Measurements from ENCODE around the gene TNFAIP8.

TNFAIP8 gene

DNA sequence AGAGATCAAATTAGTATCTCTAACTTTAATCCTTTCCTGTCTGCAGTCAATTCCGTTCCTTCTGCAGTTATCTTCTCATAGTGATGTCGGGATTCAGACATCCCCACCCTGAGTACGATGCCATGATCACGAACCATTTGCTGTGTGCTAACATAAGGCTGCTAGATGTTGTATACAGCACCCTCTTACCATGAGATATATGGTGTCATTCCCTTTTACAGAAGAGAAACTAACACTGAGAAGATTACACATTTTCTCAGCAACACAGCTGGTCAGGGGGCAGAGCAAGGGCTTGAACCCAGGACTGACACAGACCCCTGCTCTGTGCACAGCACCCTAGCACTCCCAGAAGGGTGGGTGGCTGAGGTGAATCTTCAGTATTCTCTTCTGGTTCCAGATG is 49.6 kb downstream of the TNFAIP8 start:
- DNase-seq, result no peak
- TF ChIP-seq, protein P1, sequence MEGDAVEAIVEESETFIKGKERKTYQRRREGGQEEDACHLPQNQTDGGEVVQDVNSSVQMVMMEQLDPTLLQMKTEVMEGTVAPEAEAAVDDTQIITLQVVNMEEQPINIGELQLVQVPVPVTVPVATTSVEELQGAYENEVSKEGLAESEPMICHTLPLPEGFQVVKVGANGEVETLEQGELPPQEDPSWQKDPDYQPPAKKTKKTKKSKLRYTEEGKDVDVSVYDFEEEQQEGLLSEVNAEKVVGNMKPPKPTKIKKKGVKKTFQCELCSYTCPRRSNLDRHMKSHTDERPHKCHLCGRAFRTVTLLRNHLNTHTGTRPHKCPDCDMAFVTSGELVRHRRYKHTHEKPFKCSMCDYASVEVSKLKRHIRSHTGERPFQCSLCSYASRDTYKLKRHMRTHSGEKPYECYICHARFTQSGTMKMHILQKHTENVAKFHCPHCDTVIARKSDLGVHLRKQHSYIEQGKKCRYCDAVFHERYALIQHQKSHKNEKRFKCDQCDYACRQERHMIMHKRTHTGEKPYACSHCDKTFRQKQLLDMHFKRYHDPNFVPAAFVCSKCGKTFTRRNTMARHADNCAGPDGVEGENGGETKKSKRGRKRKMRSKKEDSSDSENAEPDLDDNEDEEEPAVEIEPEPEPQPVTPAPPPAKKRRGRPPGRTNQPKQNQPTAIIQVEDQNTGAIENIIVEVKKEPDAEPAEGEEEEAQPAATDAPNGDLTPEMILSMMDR (IDR thresholded peaks at IDR 0.05; ENCODE audit: low read depth, low read length, missing control alignments), result no peak
- no peak overlapping the region for H3K4me3 ChIP-seq (ENCODE audit: low read depth, low read length)
- H3K27me3 ChIP-seq (replicated peaks), result no peaks in the 10 kb centered on the region
- no peak overlapping the region for H3K27ac ChIP-seq
- H3K36me3 ChIP-seq (replicated peaks), result no peaks in the 10 kb centered on the region
- in situ Hi-C loops (cut with HindIII; ENCODE audit: low pct_ligation_motif_present, low sequenced_read_pairs), result loop anchor here (25.0 kb wide), 1 partner anchor 368 kb away; no protein-coding TSS in a partner anchor

DNA sequence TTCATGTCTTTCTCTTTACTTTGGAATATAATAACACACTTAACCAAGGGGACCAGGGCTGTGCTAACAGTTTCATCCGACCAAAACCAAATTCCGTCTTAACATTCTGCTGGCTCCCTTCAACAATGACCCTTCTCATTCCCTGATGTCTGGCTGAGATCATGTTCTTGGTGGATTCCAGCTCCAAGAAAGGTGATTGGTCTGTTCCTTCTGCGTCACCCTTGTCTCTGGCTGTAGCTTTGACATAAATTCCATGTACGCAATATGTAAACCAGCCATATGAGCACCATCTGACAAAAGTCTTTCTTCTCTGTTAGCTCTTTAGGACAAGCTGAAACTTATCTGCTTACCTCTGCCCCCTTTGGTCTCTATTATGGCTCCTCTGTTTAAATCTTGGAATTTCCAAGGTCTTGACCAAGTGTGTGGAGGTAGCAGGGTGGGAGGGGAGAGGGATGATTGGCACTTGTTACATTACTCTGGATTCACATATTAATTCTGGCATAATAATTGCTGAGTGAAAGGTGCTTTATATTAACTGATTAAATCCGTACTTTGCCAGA is 50.8 kb downstream of the TNFAIP8 start:
- DNase-seq, result no peak
- in situ Hi-C loops (cut with HindIII; ENCODE audit: low pct_ligation_motif_present, low sequenced_read_pairs), result loop anchor here (25.0 kb wide), 1 partner anchor 369 kb away; no protein-coding TSS in a partner anchor
- Histone ChIP-seq H3K4me3 (ENCODE audit: low read depth, low read length) (no peak overlapping the region), H3K36me3 (replicated peaks) (no peaks in the 10 kb centered on the region), H3K27me3 (replicated peaks) (no peaks in the 10 kb centered on the region), H3K27ac (no peak overlapping the region)
- TF ChIP-seq, protein P1 (IDR thresholded peaks at IDR 0.05; ENCODE audit: low read depth, low read length, missing control alignments), result no peak

DNA sequence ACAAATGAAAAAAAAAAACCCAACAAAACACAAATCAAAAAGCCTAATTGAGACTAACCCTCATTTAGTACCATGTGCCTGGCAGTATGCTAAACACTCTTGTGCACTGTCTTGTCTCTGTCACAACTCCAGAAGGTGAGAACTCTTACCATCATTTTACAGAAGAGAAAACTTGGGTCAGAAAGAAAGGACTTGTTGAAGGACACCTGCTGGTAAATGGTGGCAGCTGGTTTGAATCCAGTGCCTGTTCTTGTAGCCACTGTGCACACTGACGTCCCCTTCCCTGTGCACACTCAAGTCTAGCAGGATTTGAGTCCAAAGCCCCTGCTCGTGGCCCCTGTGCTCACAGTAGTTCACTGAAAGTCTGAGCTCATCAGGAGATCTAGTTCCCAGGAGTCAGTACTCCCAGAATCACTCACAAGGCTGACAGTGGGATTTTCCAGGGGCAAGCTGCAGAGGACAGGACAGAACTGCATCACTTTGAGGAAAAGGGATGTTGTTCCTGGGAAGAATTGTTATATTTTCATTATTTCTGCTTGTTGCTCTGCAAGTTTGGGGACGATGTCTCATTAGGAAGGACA is 53.5 kb downstream of the TNFAIP8 start:
- in situ Hi-C loops (cut with HindIII; ENCODE audit: low pct_ligation_motif_present, low sequenced_read_pairs), result loop anchor here (25.0 kb wide), 1 partner anchor 372 kb away; no protein-coding TSS in a partner anchor
- Histone ChIP-seq H3K4me3 (ENCODE audit: low read depth, low read length) (no peak overlapping the region), H3K36me3 (replicated peaks) (no peaks in the 10 kb centered on the region), H3K27ac (no peak overlapping the region), H3K27me3 (replicated peaks) (no peaks in the 10 kb centered on the region)
- TF ChIP-seq, protein P1 (IDR thresholded peaks at IDR 0.05; ENCODE audit: low read depth, low read length, missing control alignments), result no peak
- no peak for DNase-seq

DNA sequence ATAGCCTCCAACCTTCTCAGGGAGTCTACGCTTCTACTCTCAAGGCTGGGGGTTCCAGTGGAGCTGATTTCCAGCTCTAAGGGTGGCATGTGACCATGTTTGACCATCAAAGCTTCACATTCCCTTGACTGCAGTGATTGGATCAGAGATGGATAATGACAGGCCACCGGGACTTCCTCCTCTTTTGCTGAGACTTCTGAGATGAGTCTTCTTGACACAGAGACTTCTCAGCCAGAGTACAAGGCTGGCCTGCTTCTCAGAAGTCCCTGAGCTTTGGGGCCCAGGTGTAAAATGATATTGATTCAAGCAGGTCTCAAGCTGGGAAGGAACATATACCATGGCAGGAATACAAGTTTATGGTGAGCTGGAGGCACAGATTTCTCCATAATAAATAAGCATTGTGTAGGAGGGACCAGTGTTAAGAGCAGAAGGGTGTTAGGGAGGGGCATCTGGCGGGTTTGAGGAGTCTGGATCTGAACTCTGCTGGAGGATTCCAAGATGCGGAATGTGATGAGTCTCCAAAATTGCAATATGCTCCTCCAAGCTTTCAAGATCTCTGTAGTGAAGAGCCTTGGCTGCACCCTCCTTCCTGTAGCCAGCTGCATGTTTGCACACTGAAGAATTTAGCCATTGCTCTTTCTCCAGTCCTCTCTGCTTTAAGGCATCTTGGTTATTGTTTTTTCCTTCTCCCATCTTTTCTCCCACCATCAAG is 54.8 kb downstream of the TNFAIP8 start:
- in situ Hi-C loops (cut with HindIII; ENCODE audit: low pct_ligation_motif_present, low sequenced_read_pairs), result loop anchor here (25.0 kb wide), 1 partner anchor 373 kb away; no protein-coding TSS in a partner anchor
- TF ChIP-seq, protein P1 (IDR thresholded peaks at IDR 0.05; ENCODE audit: low read depth, low read length, missing control alignments), result no peak
- H3K27ac ChIP-seq, result no peak overlapping the region

DNA sequence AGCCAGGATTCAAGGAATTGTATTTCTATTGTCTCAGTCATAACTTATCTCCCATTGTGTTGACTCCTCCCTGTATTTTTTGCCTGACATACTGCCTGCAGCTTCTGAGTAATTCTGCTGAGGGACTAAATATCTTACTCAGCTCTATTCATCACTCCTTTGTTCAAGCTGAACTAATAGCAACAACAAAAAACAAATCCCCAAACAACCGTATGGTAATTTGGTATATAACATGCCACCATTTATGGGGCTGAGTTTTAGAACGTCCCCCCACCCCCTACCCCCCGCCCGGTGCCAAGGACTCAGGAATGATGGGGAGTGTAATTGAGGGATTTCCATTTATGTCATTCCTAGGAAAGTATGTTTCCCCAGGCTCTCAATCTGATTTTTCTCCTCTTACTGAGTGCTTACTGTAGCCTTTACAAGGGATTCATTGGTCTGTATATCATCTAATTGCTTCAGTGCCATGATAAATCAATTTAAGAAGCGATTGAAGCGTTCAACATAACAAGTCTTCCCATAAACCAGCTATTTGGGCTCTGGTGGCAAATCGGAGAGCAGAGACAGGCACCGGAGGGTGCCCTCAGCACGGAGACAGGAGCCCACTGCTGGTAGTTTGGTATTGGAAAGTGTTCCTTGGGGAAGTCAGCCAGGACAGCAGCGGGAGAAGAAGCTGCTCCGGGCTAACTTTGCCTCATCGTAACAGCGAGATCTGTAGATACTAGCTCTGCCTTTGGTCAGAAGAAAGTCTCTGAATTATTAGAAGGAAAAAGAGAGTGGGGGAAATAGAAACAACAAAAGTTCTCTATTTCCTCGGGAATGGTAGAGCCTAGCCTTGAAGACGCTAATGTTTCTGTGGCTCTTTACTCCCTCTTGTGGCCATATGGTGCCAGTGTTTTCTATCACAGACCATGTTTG is 55.8 kb downstream of the TNFAIP8 start:
- in situ Hi-C loops (cut with HindIII; ENCODE audit: low pct_ligation_motif_present, low sequenced_read_pairs), result loop anchor here (25.0 kb wide), 1 partner anchor 374 kb away; no protein-coding TSS in a partner anchor
- TF ChIP-seq, protein P1 (IDR thresholded peaks at IDR 0.05; ENCODE audit: low read depth, low read length, missing control alignments), result peak; percentile 71
- DNase-seq, result peak; percentile 81
- H3K27ac ChIP-seq, result peak overlapping the region; percentile 27
- H3K36me3 ChIP-seq (replicated peaks), result no peaks in the 10 kb centered on the region
- no peaks in the 10 kb centered on the region for H3K27me3 ChIP-seq (replicated peaks)
- H3K4me3 ChIP-seq (ENCODE audit: low read depth, low read length), result peak overlapping the region; percentile 54

More for the DNA sequence above, 54.8 kb downstream of the TNFAIP8 start:
- H3K4me3 ChIP-seq (ENCODE audit: low read depth, low read length), result no peak overlapping the region
- H3K27me3 ChIP-seq (replicated peaks), result no peaks in the 10 kb centered on the region
- H3K36me3 ChIP-seq (replicated peaks), result no peaks in the 10 kb centered on the region
- no peak for DNase-seq

All from brain microvascular endothelial cell (primary cell).